ENCODE data around the gene C6orf136. TPM values are rescaled to one million over a fixed set of nuclear protein-coding genes. Genes with fewer than 3 reads are reported as not detected.

C6orf136 gene
- total and polyA plus RNA-seq, 9 of the 15 experiments (the other 6 are each of a cell fraction or from before 2014, with no cell fraction given), result 14.1 to 63.1 (median 18.4) TPM

- TF ChIP-seq HMGN3 (IDR thresholded peaks at IDR 0.05; ENCODE audit: borderline replicate concordance, extremely low read depth, insufficient read length, low read depth, low read length) (peak; percentile 64), SMARCB1 (IDR thresholded peaks at IDR 0.05; ENCODE audit: insufficient read length, low read depth) (no peak), SMAD4 (CRISPR knock-in tag; conservative IDR thresholded peaks at IDR 0.05) (peak; percentile 65; the same call in 1 of the 2 replicates), ESRRB (CRISPR knock-in tag; IDR thresholded peaks at IDR 0.05; ENCODE audit: borderline replicate concordance) (peak; percentile 60; the same call in 1 of the 2 replicates), RBM17 (IDR thresholded peaks at IDR 0.05; ENCODE audit: borderline replicate concordance, low read depth, low read length) (no peak), POLR2A (conservative IDR thresholded peaks at IDR 0.05) (peak; percentile 85), RBFOX2 (IDR thresholded peaks at IDR 0.05; ENCODE audit: low read depth, low read length) (peak; percentile 91), HSF4 (CRISPR knock-in tag; IDR thresholded peaks at IDR 0.05; ENCODE audit: borderline replicate concordance) (no peak), NCOA1 (IDR thresholded peaks at IDR 0.05; ENCODE audit: low read depth) (peak; percentile 55), SMARCE1 (IDR thresholded peaks at IDR 0.05) (peak; percentile 84), KDM4B (IDR thresholded peaks at IDR 0.05; ENCODE audit: borderline replicate concordance in 2 of 2, low read depth in 1 of 2) (peak in 1 of 2 experiments; percentile 95; a peak in 2 of 4 replicates), ZMIZ1 (IDR thresholded peaks at IDR 0.05; ENCODE audit: low read depth in 2 of 2, low read length in 2 of 2) (peak in 1 of 2 experiments; percentile 73; a peak in 2 of 4 replicates), UBTF (IDR thresholded peaks at IDR 0.05; ENCODE audit: borderline replicate concordance in 1 of 2, low read depth in 2 of 2, low read length in 2 of 2) (peak; percentile 30 to 54; a peak in 1 of 4 replicates), ERF (CRISPR knock-in tag; IDR thresholded peaks at IDR 0.05) (peak; percentile 91; the same call in 1 of the 2 replicates), SNRNP70 (optimal IDR thresholded peaks at IDR 0.05; ENCODE audit: low read depth, low read length) (no peak), ELF2 (CRISPR knock-in tag; IDR thresholded peaks at IDR 0.05) (peak; percentile 81), ZNF239 (CRISPR knock-in tag; IDR thresholded peaks at IDR 0.05) (no peak), ZNF354B (CRISPR knock-in tag; IDR thresholded peaks at IDR 0.05) (no peak), TAF9B (IDR thresholded peaks at IDR 0.05; ENCODE audit: partially characterized antibody) (no peak), FUS (optimal IDR thresholded peaks at IDR 0.05; ENCODE audit: low read depth, low read length) (no peak), MIER1 (IDR thresholded peaks at IDR 0.05; ENCODE audit: low read depth) (no peak; the same call in 1 of the 2 replicates), SOX6 (IDR thresholded peaks at IDR 0.05) (peak; percentile 36; the same call in 1 of the 2 replicates)
Observed at GRCh38 chr6:30682143-30683117, 35.5 kb downstream of the C6orf136 start (continued).

Measured in K562 (cell line).